ENCODE measurements around the gene UBE2O.

Gene UBE2O

DNA sequence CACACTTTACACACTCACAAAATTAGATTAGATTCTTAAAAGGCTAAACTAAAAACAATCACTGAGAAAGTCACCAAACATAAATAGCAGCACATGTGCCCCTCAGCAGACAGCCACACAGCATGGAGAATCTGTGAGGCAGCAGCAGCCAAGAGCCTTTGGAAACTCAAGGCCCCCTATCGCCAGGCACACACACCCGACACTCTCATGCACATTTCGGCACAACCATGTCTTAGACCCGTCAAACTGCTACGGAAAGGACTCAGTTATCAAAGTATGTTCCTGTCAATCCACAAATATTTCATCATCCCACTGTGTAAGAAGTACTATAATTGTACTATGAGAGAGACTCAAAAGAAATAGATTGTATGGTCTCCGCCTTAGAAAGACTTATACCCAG lies 20.9 kb downstream of the UBE2O start:
- DNase-seq (ENCODE audit: low read depth in 1 of 2, low spot score in 1 of 2): no peak
- Histone ChIP-seq H3K27me3 (ENCODE audit: insufficient read depth, poor library complexity, severe bottlenecking) (no peaks in the 10 kb centered on the region), H3K27ac (replicated peaks) (no peak overlapping the region), H3K4me3 (replicated peaks; ENCODE audit: insufficient read depth, low read length) (no peak overlapping the region)
- TF ChIP-seq POLR2AphosphoS5 (IDR thresholded peaks at IDR 0.05; ENCODE audit: low read depth) (no peak), SPI1 (IDR thresholded peaks at IDR 0.05; ENCODE audit: borderline replicate concordance, low read depth) (no peak), GABPA (IDR thresholded peaks at IDR 0.05; ENCODE audit: low read depth) (no peak)
- TF ChIP-seq, protein P1, sequence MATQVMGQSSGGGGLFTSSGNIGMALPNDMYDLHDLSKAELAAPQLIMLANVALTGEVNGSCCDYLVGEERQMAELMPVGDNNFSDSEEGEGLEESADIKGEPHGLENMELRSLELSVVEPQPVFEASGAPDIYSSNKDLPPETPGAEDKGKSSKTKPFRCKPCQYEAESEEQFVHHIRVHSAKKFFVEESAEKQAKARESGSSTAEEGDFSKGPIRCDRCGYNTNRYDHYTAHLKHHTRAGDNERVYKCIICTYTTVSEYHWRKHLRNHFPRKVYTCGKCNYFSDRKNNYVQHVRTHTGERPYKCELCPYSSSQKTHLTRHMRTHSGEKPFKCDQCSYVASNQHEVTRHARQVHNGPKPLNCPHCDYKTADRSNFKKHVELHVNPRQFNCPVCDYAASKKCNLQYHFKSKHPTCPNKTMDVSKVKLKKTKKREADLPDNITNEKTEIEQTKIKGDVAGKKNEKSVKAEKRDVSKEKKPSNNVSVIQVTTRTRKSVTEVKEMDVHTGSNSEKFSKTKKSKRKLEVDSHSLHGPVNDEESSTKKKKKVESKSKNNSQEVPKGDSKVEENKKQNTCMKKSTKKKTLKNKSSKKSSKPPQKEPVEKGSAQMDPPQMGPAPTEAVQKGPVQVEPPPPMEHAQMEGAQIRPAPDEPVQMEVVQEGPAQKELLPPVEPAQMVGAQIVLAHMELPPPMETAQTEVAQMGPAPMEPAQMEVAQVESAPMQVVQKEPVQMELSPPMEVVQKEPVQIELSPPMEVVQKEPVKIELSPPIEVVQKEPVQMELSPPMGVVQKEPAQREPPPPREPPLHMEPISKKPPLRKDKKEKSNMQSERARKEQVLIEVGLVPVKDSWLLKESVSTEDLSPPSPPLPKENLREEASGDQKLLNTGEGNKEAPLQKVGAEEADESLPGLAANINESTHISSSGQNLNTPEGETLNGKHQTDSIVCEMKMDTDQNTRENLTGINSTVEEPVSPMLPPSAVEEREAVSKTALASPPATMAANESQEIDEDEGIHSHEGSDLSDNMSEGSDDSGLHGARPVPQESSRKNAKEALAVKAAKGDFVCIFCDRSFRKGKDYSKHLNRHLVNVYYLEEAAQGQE (IDR thresholded peaks at IDR 0.05; ENCODE audit: insufficient replicate concordance, low read depth): no peak

DNA sequence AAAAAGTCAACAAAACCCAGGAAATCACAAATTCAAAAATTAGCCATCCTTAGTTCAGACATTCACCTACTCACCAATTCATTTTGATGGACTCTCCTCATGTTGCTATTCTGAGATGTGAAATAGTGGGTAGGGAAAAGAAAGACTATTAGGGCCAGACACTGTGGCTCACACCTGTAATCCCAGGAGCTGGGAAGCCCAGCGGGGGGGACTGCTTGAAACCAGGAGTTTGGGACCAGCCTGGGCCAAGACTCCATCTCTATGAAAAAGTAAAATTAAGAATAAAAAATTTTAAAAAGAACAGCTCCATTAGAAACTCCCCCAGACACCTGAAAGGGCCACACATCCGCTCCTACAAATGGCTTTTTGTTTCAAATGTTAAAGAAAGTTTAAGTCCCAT lies 21.4 kb downstream of the UBE2O start:
- Histone ChIP-seq H3K27me3 (ENCODE audit: insufficient read depth, poor library complexity, severe bottlenecking) (no peaks in the 10 kb centered on the region), H3K4me3 (replicated peaks; ENCODE audit: insufficient read depth, low read length) (no peak overlapping the region), H3K27ac (replicated peaks) (no peak overlapping the region)
- no peak for TF ChIP-seq GABPA (IDR thresholded peaks at IDR 0.05; ENCODE audit: low read depth)
- no peak for TF ChIP-seq POLR2AphosphoS5 (IDR thresholded peaks at IDR 0.05; ENCODE audit: low read depth)
- TF ChIP-seq SPI1 (IDR thresholded peaks at IDR 0.05; ENCODE audit: borderline replicate concordance, low read depth): no peak
- TF ChIP-seq, protein P1 (IDR thresholded peaks at IDR 0.05; ENCODE audit: insufficient replicate concordance, low read depth): no peak
- no peak for TF ChIP-seq CTCF (IDR thresholded peaks at IDR 0.05; ENCODE audit: insufficient read depth, low read length)
- DNase-seq (ENCODE audit: low read depth in 1 of 2, low spot score in 1 of 2): no peak

GRCh38 chr17:76428511-76428910 lies 24.4 kb downstream of the UBE2O start:
- no peak for DNase-seq (ENCODE audit: low read depth in 1 of 2, low spot score in 1 of 2)
- Histone ChIP-seq H3K27ac (replicated peaks) (no peak overlapping the region), H3K27me3 (ENCODE audit: insufficient read depth, poor library complexity, severe bottlenecking) (no peaks in the 10 kb centered on the region), H3K4me3 (replicated peaks; ENCODE audit: insufficient read depth, low read length) (no peak overlapping the region)
- no peak for TF ChIP-seq CTCF (IDR thresholded peaks at IDR 0.05; ENCODE audit: insufficient read depth, low read length)
- TF ChIP-seq, protein P1 (IDR thresholded peaks at IDR 0.05; ENCODE audit: insufficient replicate concordance, low read depth): no peak
- no peak for TF ChIP-seq GABPA (IDR thresholded peaks at IDR 0.05; ENCODE audit: low read depth)
- no peak for TF ChIP-seq POLR2AphosphoS5 (IDR thresholded peaks at IDR 0.05; ENCODE audit: low read depth)
- no peak for TF ChIP-seq SPI1 (IDR thresholded peaks at IDR 0.05; ENCODE audit: borderline replicate concordance, low read depth)

Measured in HL-60 (cell line).